AG04449 (cell line): ENCODE results near the gene GALNTL6.

Source experiments
- CTCF ChIA-PET: fragments of 350-600 bp; formaldehyde crosslinking; extraction: SDS; loops from one replicate; lab custom pipeline; 2021; ENCODE audit warnings: antibody characterized with exemption; lab: Yijun Ruan, JAX
- POLR2A ChIA-PET: fragments of 400-600, 350-600 bp; formaldehyde crosslinking; extraction: SDS; loops from one replicate; lab custom pipeline; 2020; ENCODE audit warnings: antibody characterized with exemption, inconsistent platforms; lab: Yijun Ruan, JAX
- DNase-seq: peaks from one replicate; pipeline ENCODE4 v3.0.0-alpha.2; 2010; ENCODE audit warnings: low read depth, low spot score
- H3K4me3 ChIP-seq: 2 replicates; pipeline ENCODE4 v1.5.1; 2011; ENCODE audit warnings: low read depth, mild to moderate bottlenecking, control low read depth, low read length
- CTCF ChIP-seq: IDR thresholded peaks from one replicate; pipeline ENCODE4 v1.5.1; 2011; ENCODE audit warnings: mild to moderate bottlenecking, moderate library complexity, low read length, control low read depth, inconsistent platforms; ENCODE audit not compliant: insufficient read depth; ENCODE audit errors: missing control alignments

GALNTL6 gene

GRCh38 chr4:172938870-172939269 is 1125.7 kb downstream of the GALNTL6 start:
- CTCF ChIA-PET, result no interaction called here
- POLR2A ChIA-PET, result no interaction called here
- no peak overlapping the region for H3K4me3 ChIP-seq
- no peak for DNase-seq
- TF ChIP-seq CTCF, result no peak

- no peak overlapping the region for H3K4me3 ChIP-seq
- POLR2A ChIA-PET, result no interaction called here
- no peak for DNase-seq
- CTCF ChIA-PET, result no interaction called here
- TF ChIP-seq CTCF, result no peak
Observed at GRCh38 chr4:172942840-172943239, 1129.6 kb downstream of the GALNTL6 start.

GRCh38 chr4:172945611-172946010 is 1132.4 kb downstream of the GALNTL6 start:
- POLR2A ChIA-PET, result no interaction called here
- H3K4me3 ChIP-seq, result no peak overlapping the region
- no peak for TF ChIP-seq CTCF
- DNase-seq, result no peak
- CTCF ChIA-PET, result no interaction called here

- TF ChIP-seq CTCF, result no peak
- ChIA-PET CTCF (no interaction called here), POLR2A (no interaction called here)
- no peak for DNase-seq
- no peak overlapping the region for H3K4me3 ChIP-seq
Observed at GRCh38 chr4:172946503-172946902, 1133.3 kb downstream of the GALNTL6 start.

GRCh38 chr4:172947594-172947993 is 1134.4 kb downstream of the GALNTL6 start:
- TF ChIP-seq CTCF, result no peak
- ChIA-PET POLR2A (no interaction called here), CTCF (no interaction called here)
- H3K4me3 ChIP-seq, result no peak overlapping the region
- DNase-seq, result no peak

- ChIA-PET POLR2A (no interaction called here), CTCF (no interaction called here)
- TF ChIP-seq CTCF, result no peak
- no peak overlapping the region for H3K4me3 ChIP-seq
- no peak for DNase-seq
Observed at GRCh38 chr4:172950990-172951389, 1137.8 kb downstream of the GALNTL6 start.
